Endothelial cell of umbilical vein (primary cell): ENCODE data around the gene CCDC194. TPM values are rescaled to one million over a fixed set of nuclear protein-coding genes. Genes with fewer than 3 reads are reported as not detected.

Experiments used
- BruUV-seq: library from RNA; stranded (reverse); fragments of 400-500 nt; replicated peaks from 2 replicates; lab custom pipeline; 2021; lab: Mats Ljungman, UMichigan
- CTCF ChIA-PET: fragments of 300-600, 350-600 bp; sonication (Branson Sonifier 250); formaldehyde crosslinking; loops from one replicate; lab custom pipeline; 2021; ENCODE audit warnings: antibody characterized with exemption, inconsistent platforms; lab: Charles Lee
- POLR2A ChIA-PET: fragments of 300-600, 350-600 bp; sonication (Branson Sonifier 250); formaldehyde crosslinking; loops from one replicate; lab custom pipeline; 2021; ENCODE audit warnings: antibody characterized with exemption, inconsistent platforms; lab: Charles Lee
- DNase-seq: peaks from one replicate; pipeline ENCODE4 v3.0.0-alpha.2; 2011; ENCODE audit warnings: low read depth, low spot score
- FAIRE-seq: peaks from 2 replicates; lab custom pipeline; 2011; peaks lifted over from hg19 to GRCh38; lab: Jason Lieb, UNC
- H2AFZ ChIP-seq: 2 replicates; pipeline ENCODE4 v1.6.0; 2012; ENCODE audit warnings: low read depth, low read length, control low read depth, inconsistent platforms
- H3K27ac ChIP-seq: 2 replicates; pipeline ENCODE4 v1.5.1; 2011; ENCODE audit warnings: low read depth, mild to moderate bottlenecking, control low read depth, low read length, moderate library complexity; ENCODE audit not compliant: insufficient read depth
- H3K27me3 ChIP-seq, 2 experiments: 2 replicates each; pipeline versions ENCODE4 v1.6.0 to v1.6.1; 2011; ENCODE audit warnings: low read length in 2 of 2, mixed read lengths in 1 of 2; ENCODE audit not compliant: control insufficient read depth in 2 of 2, insufficient read depth in 2 of 2
- H3K36me3 ChIP-seq, 2 experiments: 2 replicates in 1 of 2; 3 replicates in 1 of 2; pipeline ENCODE4 v1.5.1; 2011; ENCODE audit warnings: low read length in 2 of 2, mild to moderate bottlenecking in 1 of 2, moderate library complexity in 1 of 2; ENCODE audit not compliant: control insufficient read depth in 2 of 2, insufficient read depth in 2 of 2; ENCODE audit errors: extremely low read depth in 1 of 2
- H3K4me1 ChIP-seq: 3 replicates; pipeline ENCODE4 v1.5.1; 2011; ENCODE audit warnings: mild to moderate bottlenecking, low read length; ENCODE audit not compliant: control insufficient read depth, insufficient read depth; ENCODE audit errors: extremely low read depth
- H3K4me2 ChIP-seq: 2 replicates; pipeline ENCODE4 v1.6.1; 2011; ENCODE audit warnings: low read length, control low read depth, mixed read lengths; ENCODE audit not compliant: insufficient read depth
- H3K4me3 ChIP-seq, 3 experiments: fragments of 200-600 bp in 1 of 3; sonication (generic), shearing (Covaris generic) in 1 of 3; replicated peaks in 1 of 3; 2 replicates each; pipeline ENCODE4 v1.5.1; 2011 to 2016; ENCODE audit warnings: control low read depth in 3 of 3, low read length in 3 of 3, mild to moderate bottlenecking in 2 of 3, inconsistent platforms in 1 of 3, low read depth in 1 of 3, moderate library complexity in 1 of 3; ENCODE audit not compliant: insufficient read depth in 1 of 3
- H3K79me2 ChIP-seq: 2 replicates; pipeline ENCODE4 v1.6.0; 2012; ENCODE audit warnings: low read length, inconsistent platforms; ENCODE audit not compliant: control insufficient read depth, insufficient read depth
- H3K9ac ChIP-seq: replicated peaks from 2 replicates; pipeline ENCODE3; 2011; ENCODE audit warnings: low read length, control low read depth; ENCODE audit not compliant: insufficient read depth; ENCODE audit errors: extremely low read depth
- H3K9me1 ChIP-seq: replicated peaks from 3 replicates; pipeline ENCODE4 v1.6.0; 2011; ENCODE audit warnings: mild to moderate bottlenecking, low read length; ENCODE audit not compliant: control insufficient read depth, insufficient read depth; ENCODE audit errors: extremely low read depth
- H3K9me3 ChIP-seq: replicated peaks from 2 replicates; pipeline ENCODE4 v1.5.1; 2012; ENCODE audit warnings: low read length, inconsistent platforms; ENCODE audit not compliant: control insufficient read depth, insufficient read depth
- H4K20me1 ChIP-seq: replicated peaks from 2 replicates; pipeline ENCODE3; 2011; ENCODE audit warnings: mild to moderate bottlenecking, low read length; ENCODE audit not compliant: control insufficient read depth, insufficient read depth; ENCODE audit errors: extremely low read depth
- EZH2 ChIP-seq: IDR thresholded peaks from 2 replicates; pipeline ENCODE4 v1.6.1; 2012; ENCODE audit warnings: borderline replicate concordance, low read depth, mild to moderate bottlenecking, moderate library complexity, low read length, inconsistent platforms; ENCODE audit not compliant: severe bottlenecking
- FOS ChIP-seq: IDR thresholded peaks from 2 replicates; pipeline ENCODE4 v1.6.1; 2011; ENCODE audit warnings: mild to moderate bottlenecking, low read length, moderate library complexity, borderline replicate concordance; ENCODE audit not compliant: insufficient read depth
- GATA2 ChIP-seq: IDR thresholded peaks from 2 replicates; pipeline ENCODE4 v1.7.0; 2011; ENCODE audit warnings: low read depth, mild to moderate bottlenecking, moderate library complexity, mixed read lengths, low read length; ENCODE audit not compliant: insufficient read length, insufficient read depth
- JUN ChIP-seq: IDR thresholded peaks from 2 replicates; pipeline ENCODE4 v1.6.1; 2011; ENCODE audit warnings: borderline replicate concordance, low read depth; ENCODE audit not compliant: insufficient read length, insufficient read depth
- MYC ChIP-seq: IDR thresholded peaks from one replicate; pipeline ENCODE4 v1.6.1; 2011; ENCODE audit warnings: mild to moderate bottlenecking, low read depth, low read length
- POLR2A ChIP-seq: IDR thresholded peaks from 2 replicates; pipeline ENCODE4 v1.6.1; 2012; ENCODE audit warnings: low read depth, mild to moderate bottlenecking, control low read depth, low read length
- POLR2AphosphoS5 ChIP-seq: IDR thresholded peaks from 2 replicates; pipeline ENCODE4 v1.6.1; 2012; ENCODE audit warnings: low read depth, mild to moderate bottlenecking, control low read depth, low read length, moderate library complexity; ENCODE audit not compliant: insufficient read depth
- dilution Hi-C: fragments of 300-500 bp; cut with MboI; formaldehyde crosslinking; loops from one replicate; pipeline ENCODE4 v1.15.0; 2019; ENCODE audit warnings: low sequenced_read_pairs; ENCODE audit not compliant: extremely low pct_ligation_motif_present
- intact Hi-C: fragments of 100-400 bp; cut with micrococcal nuclease; formaldehyde crosslinking; loops from one replicate; pipeline ENCODE4 v1.10.0; 2022
- polyA plus RNA-seq, 4 experiments: library from polyadenylated mRNA; depleted of rRNA in 3 of 4; stranded (reverse) in 3 of 4; unstranded in 1 of 4; fragments of >200 nt; gene quantifications; 2 replicates each; pipeline versions ENCODE4 v1.2.1 to v1.2.3, GENCODE V29; 2011 to 2012; ENCODE audit warnings: missing spikeins in 1 of 4
- total RNA-seq: library from RNA; stranded (reverse); gene quantifications from 2 replicates; pipeline ENCODE4 v1.2.3, GENCODE V29; 2021
- TF ChIP-seq, protein P1 (sequence below): IDR thresholded peaks from 2 replicates; pipeline ENCODE4 v1.6.1; 2011; ENCODE audit not compliant: insufficient read depth, insufficient read length
- TF ChIP-seq, protein P2 (sequence below), 2 donors: IDR thresholded peaks; 1 replicate in 1 of 2; 2 replicates in 1 of 2; pipeline ENCODE4 v1.5.1; 2011; ENCODE audit warnings: low read length in 2 of 2, mild to moderate bottlenecking in 2 of 2, moderate library complexity in 2 of 2, control low read depth in 1 of 2, inconsistent platforms in 1 of 2, low read depth in 1 of 2; ENCODE audit not compliant: insufficient read depth in 1 of 2; ENCODE audit errors: extremely low read depth in 1 of 2

The CCDC194 gene
- total and polyA plus RNA-seq, 2 donors (not counting 3 experiments of a cell fraction or from before 2014, with no cell fraction given): 0.12 TPM; not detected in 1

DNA sequence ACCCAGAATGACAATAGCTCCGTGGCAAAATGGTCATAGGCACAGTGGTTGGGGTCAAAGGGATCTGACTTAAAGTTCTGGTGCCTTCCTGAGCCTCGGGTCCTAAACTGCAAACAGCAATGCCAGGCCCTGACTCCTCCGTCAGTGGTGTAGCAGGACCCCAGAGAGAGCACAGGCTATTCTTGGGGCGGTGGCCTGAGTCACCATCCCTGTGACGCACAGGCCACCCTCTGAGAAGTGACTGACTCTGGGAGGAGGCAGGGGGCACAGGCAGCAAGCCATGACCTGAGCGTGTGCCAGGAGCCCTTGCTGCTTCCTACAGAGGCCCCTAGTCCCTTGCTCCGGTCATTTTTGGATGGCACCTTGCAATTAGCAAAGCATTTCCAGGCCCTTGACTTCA is 35.6 kb downstream of the CCDC194 start:
- Histone ChIP-seq H3K27me3 (peaks cover 0 to 3% of the 10 kb centered on the region in 2 experiments), H3K4me2 (no peak overlapping the region), H3K9me3 (no peaks in the 10 kb centered on the region), H3K27ac (no peak overlapping the region), H3K36me3 (no peaks in the 10 kb centered on the region), H3K9me1 (no peaks in the 10 kb centered on the region), H3K79me2 (no peaks in the 10 kb centered on the region), H3K4me3 (no peak overlapping the region), H4K20me1 (no peaks in the 10 kb centered on the region), H2AFZ (no peak overlapping the region), H3K9ac (no peak overlapping the region), H3K4me1 (peaks cover under 1% of the 10 kb centered on the region)
- dilution Hi-C loops: no loop called here
- ChIA-PET POLR2A (no interaction called here), CTCF (no interaction called here)
- DNase-seq: no peak
- no peak for FAIRE-seq
- intact Hi-C loops: no loop called here
- no peak for TF ChIP-seq MYC
- TF ChIP-seq, protein P1, sequence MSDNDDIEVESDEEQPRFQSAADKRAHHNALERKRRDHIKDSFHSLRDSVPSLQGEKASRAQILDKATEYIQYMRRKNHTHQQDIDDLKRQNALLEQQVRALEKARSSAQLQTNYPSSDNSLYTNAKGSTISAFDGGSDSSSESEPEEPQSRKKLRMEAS: no peak
- TF ChIP-seq POLR2AphosphoS5: no peak
- BruUV-seq: no TSS peak

DNA sequence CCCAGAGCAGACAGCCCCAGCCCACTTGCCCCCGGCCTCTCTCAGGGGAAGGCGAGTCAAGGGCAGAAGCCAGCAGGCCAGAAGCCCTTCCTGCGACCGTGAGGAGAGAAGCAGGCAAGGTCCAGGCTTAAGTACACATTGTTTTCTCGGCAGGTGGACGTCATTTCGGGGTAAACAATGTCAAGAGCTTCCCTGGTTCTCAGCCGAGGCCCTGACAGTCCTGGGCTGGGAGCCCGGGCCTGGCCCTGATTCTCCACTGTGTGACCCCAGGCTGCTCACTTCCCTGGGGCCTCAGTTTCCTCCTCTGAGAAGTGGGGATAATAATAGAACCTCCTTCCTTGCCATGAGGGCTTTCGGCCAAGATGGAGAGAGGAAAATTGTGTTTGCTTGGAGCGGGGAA is 36.3 kb downstream of the CCDC194 start:
- H3K27ac ChIP-seq: no peak overlapping the region

More for the DNA sequence above, 36.3 kb downstream of the CCDC194 start:
- Histone ChIP-seq H3K9ac (no peak overlapping the region), H3K27me3 (peaks cover 0 to 3% of the 10 kb centered on the region in 2 experiments), H3K79me2 (no peaks in the 10 kb centered on the region), H3K36me3 (no peaks in the 10 kb centered on the region), H3K9me3 (no peaks in the 10 kb centered on the region), H4K20me1 (no peaks in the 10 kb centered on the region), H3K4me3 (no peak overlapping the region), H3K4me1 (peaks cover 7% of the 10 kb centered on the region), H3K4me2 (no peak overlapping the region), H2AFZ (no peak overlapping the region), H3K9me1 (no peaks in the 10 kb centered on the region)
- intact Hi-C loops: no loop called here
- dilution Hi-C loops: no loop called here
- POLR2A ChIA-PET: no interaction called here
- TF ChIP-seq EZH2 (no peak), FOS (no peak), GATA2 (no peak), POLR2AphosphoS5 (no peak), JUN (no peak), MYC (no peak), POLR2A (no peak)
- TF ChIP-seq, protein P1: no peak
- TF ChIP-seq, protein P2, sequence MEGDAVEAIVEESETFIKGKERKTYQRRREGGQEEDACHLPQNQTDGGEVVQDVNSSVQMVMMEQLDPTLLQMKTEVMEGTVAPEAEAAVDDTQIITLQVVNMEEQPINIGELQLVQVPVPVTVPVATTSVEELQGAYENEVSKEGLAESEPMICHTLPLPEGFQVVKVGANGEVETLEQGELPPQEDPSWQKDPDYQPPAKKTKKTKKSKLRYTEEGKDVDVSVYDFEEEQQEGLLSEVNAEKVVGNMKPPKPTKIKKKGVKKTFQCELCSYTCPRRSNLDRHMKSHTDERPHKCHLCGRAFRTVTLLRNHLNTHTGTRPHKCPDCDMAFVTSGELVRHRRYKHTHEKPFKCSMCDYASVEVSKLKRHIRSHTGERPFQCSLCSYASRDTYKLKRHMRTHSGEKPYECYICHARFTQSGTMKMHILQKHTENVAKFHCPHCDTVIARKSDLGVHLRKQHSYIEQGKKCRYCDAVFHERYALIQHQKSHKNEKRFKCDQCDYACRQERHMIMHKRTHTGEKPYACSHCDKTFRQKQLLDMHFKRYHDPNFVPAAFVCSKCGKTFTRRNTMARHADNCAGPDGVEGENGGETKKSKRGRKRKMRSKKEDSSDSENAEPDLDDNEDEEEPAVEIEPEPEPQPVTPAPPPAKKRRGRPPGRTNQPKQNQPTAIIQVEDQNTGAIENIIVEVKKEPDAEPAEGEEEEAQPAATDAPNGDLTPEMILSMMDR (IDR thresholded peaks at IDR 0.05; ENCODE audit: extremely low read depth in 1 of 2, insufficient read depth in 1 of 2, low read depth in 1 of 2, low read length in 2 of 2): no peak
- no peak for DNase-seq
- no peak for FAIRE-seq
- no TSS peak for BruUV-seq
- CTCF ChIA-PET: interaction anchor here (1.3 kb wide), 1 partner anchor 29 kb away, joined by 4 read pairs; no protein-coding TSS in a partner anchor
